GM10266 (cell line): ENCODE results near the gene LEFTY1.
A peak's percentile ranks its signal among the peaks of the same experiment; 100 is the strongest.
"Not testable (repeated sequence)": the region's sequence is repeated elsewhere in the genome, so short reads cannot be mapped to it uniquely, and the experiment has no call there.

ENCODE experiments used
- DNase-seq: peaks from one replicate; pipeline ENCODE4 v3.0.0; 2012; ENCODE audit errors: extremely low spot score
- CTCF ChIP-seq: IDR thresholded peaks from 2 replicates; pipeline ENCODE4 v1.5.1; 2012; ENCODE audit warnings: mild to moderate bottlenecking, low read depth; ENCODE audit not compliant: control insufficient read depth, insufficient read depth; ENCODE audit errors: missing control alignments

LEFTY1 gene

GRCh38 chr1:225888898-225889601 lies at the start of gene LEFTY1:
LEFTY1 (minus strand) TSS chr1:225889146; CDS start chr1:225889066, 80 bp downstream.
- DNase-seq: peak; percentile 15
- TF ChIP-seq CTCF: no peak

DNA sequence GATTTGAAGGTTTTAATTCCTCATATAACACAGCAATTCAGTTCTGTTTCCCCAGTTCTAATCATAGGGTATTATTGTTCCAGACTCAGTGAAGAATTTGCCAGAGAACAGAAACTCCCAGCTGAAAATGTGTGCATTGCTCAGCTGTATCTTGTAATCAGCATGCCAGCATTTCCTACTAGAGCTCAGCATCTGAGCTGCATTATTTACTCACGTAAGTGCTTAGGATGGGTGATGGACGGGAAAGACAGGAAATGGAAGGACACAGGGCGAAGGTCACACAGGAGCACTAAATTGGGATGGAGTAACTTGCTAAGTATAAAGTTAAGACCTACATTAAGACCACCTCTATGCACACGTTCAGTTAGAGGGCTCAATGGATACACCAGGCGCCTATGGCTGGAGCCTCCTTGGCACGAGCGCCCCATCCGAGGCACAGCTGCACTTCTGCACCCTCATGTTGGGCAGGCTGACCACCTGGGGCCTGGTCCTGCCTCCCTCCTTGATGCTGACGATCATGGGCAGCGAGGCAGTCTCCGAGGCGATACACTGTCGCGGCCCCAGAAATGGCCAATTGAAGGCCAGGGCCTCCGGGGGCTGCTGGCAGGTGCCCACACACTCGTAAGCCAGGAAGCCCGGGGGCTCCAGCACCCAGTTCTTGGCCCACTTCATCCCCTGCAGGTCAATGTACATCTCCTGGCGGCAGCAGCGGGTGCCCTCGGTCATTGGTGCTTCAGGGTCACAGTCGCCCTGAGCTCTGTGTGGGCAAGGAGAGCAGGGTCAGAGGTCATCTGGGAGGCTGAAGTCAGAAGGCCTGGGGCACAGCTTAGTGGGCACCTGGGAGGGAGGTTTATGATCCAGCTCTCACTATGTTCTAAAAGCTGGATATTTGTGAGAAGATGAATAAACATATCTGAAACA lies 48.4 kb upstream of the LEFTY1 start:
- TF ChIP-seq CTCF: no peak
- DNase-seq: no peak

DNA sequence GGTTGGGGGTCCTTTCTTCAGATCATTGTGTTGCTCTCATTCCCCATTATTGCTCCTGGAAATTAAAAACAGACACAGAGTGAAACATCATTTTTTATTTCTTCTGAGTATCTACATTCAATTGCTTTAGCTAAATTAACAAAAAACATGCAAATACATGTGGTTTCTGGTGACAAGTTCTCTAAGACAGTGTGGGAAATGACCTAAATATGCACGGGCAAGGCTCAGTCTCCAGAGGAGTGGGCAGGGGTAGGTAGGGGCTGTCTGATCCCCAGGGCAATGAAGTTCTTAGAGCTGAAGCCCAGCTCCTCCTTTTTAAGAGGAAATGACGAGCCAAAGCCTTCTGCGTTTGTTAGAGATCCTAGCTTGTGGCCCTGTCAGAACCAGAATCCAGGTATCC lies 47.6 kb upstream of the LEFTY1 start:
- TF ChIP-seq CTCF: no peak
- DNase-seq: no peak

GRCh38 chr1:225936086-225936485 lies 47.1 kb upstream of the LEFTY1 start:
- not testable (repeated sequence) for DNase-seq

- no peak for TF ChIP-seq CTCF
- DNase-seq: no peak
Observed at GRCh38 chr1:225934711-225935110, 45.8 kb upstream of the LEFTY1 start.

DNA sequence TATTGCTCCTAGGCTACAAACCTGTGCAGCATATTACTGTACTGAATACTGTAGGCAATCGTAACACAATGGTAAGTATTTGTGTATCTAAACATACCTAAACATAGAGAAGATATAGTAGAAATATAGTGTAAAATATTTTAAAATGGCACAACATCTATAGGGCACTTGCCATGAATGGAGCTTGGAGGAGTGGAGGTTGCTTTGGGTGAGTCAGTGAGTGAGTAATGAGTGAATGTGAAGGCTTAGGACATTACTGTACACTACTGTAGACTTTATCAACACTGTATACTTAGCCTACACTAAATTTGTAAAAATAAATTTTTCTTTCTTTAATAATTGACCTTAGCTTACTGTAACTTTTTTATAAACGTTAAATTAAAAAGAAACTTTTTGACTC lies 44.1 kb upstream of the LEFTY1 start:
- DNase-seq: no peak
- no peak for TF ChIP-seq CTCF

GRCh38 chr1:225931270-225932136 lies 42.6 kb upstream of the LEFTY1 start:
- DNase-seq: no peak
- TF ChIP-seq CTCF: no peak
